Panc1 (cell line): Measurements from ENCODE around the gene EHMT2.

Experiments used
- POLR2AphosphoS5 ChIP-seq: IDR thresholded peaks from 2 replicates; pipeline ENCODE4 v1.6.1; 2012; ENCODE audit warnings: mild to moderate bottlenecking, low read depth, low read length, moderate library complexity
- SIN3A ChIP-seq: IDR thresholded peaks from 2 replicates; pipeline ENCODE4 v1.6.1; 2012; ENCODE audit warnings: low read depth, mild to moderate bottlenecking, low read length, moderate library complexity, borderline replicate concordance; ENCODE audit not compliant: insufficient read depth
- TF ChIP-seq, protein P1 (sequence below): fragments of 450-650 bp; IDR thresholded peaks from 2 replicates; pipeline ENCODE4 v1.5.1; 2017; ENCODE audit warnings: mild to moderate bottlenecking
- TF ChIP-seq, protein P2 (sequence below), 2 experiments: IDR thresholded peaks; 2 replicates each; pipeline ENCODE4 v1.6.1; 2011 to 2012; ENCODE audit warnings: low read depth in 2 of 2, control low read depth in 1 of 2, low read length in 1 of 2, mild to moderate bottlenecking in 1 of 2, moderate library complexity in 1 of 2; ENCODE audit not compliant: insufficient read depth in 1 of 2

DNA sequence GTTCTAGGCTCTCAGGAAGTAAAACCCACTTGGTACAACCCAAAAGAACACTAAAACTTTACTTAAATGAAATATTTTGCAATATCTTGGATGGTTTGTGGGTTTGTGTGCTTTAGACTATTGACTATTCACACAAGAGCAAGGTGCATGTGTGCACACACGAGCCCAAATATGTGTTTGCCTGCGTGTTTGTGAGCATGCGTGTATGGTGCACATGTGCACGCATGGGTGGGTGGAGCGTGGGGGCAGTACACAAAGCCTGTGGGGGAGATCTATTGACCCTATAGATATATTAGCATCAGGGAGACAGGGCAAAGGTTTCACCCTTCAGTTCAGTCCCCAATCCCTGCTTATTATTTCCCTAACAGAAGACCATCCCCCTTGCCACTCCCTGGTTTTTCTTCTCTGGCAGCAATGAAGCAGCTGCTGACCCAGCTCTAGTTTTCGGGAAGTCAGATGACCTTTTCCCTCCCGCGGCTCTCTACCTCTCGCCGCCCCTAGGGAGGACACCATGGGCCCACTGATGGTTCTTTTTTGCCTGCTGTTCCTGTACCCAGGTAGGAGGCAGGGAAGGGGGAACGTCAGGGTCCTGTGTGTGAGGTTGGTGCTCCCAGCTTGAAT is 29.9 kb upstream of the EHMT2 start, which contains the start of gene C2:
- TF ChIP-seq, protein P1, sequence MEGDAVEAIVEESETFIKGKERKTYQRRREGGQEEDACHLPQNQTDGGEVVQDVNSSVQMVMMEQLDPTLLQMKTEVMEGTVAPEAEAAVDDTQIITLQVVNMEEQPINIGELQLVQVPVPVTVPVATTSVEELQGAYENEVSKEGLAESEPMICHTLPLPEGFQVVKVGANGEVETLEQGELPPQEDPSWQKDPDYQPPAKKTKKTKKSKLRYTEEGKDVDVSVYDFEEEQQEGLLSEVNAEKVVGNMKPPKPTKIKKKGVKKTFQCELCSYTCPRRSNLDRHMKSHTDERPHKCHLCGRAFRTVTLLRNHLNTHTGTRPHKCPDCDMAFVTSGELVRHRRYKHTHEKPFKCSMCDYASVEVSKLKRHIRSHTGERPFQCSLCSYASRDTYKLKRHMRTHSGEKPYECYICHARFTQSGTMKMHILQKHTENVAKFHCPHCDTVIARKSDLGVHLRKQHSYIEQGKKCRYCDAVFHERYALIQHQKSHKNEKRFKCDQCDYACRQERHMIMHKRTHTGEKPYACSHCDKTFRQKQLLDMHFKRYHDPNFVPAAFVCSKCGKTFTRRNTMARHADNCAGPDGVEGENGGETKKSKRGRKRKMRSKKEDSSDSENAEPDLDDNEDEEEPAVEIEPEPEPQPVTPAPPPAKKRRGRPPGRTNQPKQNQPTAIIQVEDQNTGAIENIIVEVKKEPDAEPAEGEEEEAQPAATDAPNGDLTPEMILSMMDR = no peak
- TF ChIP-seq POLR2AphosphoS5 = no peak
- TF ChIP-seq, protein P2, sequence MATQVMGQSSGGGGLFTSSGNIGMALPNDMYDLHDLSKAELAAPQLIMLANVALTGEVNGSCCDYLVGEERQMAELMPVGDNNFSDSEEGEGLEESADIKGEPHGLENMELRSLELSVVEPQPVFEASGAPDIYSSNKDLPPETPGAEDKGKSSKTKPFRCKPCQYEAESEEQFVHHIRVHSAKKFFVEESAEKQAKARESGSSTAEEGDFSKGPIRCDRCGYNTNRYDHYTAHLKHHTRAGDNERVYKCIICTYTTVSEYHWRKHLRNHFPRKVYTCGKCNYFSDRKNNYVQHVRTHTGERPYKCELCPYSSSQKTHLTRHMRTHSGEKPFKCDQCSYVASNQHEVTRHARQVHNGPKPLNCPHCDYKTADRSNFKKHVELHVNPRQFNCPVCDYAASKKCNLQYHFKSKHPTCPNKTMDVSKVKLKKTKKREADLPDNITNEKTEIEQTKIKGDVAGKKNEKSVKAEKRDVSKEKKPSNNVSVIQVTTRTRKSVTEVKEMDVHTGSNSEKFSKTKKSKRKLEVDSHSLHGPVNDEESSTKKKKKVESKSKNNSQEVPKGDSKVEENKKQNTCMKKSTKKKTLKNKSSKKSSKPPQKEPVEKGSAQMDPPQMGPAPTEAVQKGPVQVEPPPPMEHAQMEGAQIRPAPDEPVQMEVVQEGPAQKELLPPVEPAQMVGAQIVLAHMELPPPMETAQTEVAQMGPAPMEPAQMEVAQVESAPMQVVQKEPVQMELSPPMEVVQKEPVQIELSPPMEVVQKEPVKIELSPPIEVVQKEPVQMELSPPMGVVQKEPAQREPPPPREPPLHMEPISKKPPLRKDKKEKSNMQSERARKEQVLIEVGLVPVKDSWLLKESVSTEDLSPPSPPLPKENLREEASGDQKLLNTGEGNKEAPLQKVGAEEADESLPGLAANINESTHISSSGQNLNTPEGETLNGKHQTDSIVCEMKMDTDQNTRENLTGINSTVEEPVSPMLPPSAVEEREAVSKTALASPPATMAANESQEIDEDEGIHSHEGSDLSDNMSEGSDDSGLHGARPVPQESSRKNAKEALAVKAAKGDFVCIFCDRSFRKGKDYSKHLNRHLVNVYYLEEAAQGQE (IDR thresholded peaks at IDR 0.05; ENCODE audit: insufficient read depth in 1 of 2, low read depth in 2 of 2, low read length in 1 of 2) = no peak
- no peak for TF ChIP-seq SIN3A
